Transverse colon (tissue), 4 donors: ENCODE results near the gene WFDC8. TPM values are rescaled to one million over a fixed set of nuclear protein-coding genes. Genes with fewer than 3 reads are reported as not detected.

Experiments used
- DNase-seq: peaks from one replicate; pipeline ENCODE4 v3.0.0-alpha.2; 2019
- H3K27ac ChIP-seq, 4 donors: fragments of 200-600 bp; sonication (generic); 2 replicates each; pipeline ENCODE4 v1.5.1; 2016 to 2018; ENCODE audit warnings: inconsistent platforms in 4 of 4
- H3K27me3 ChIP-seq: fragments of 200-600 bp; sonication (generic); 2 replicates; pipeline ENCODE4 v1.5.1; 2017; ENCODE audit warnings: inconsistent platforms
- H3K36me3 ChIP-seq, 4 donors: fragments of 200-600 bp; sonication (generic); 2 replicates each; pipeline ENCODE4 v1.5.1; 2017 to 2019; ENCODE audit warnings: inconsistent platforms in 4 of 4
- H3K4me1 ChIP-seq, 4 donors: fragments of 200-600 bp; sonication (generic); 2 replicates each; pipeline ENCODE4 v1.5.1; 2017 to 2020; ENCODE audit warnings: inconsistent platforms in 4 of 4
- H3K4me3 ChIP-seq, 4 donors: fragments of 200-600 bp; sonication (generic); 1 replicate in 1 of 4; 2 replicates in 3 of 4; pipeline versions ENCODE4 v1.5.1 to v1.6.1; 2017 to 2019; ENCODE audit warnings: inconsistent platforms in 4 of 4
- H3K9me3 ChIP-seq, 2 donors: fragments of 200-600 bp; sonication (generic); 2 replicates each; pipeline ENCODE4 v1.5.1; 2017 to 2019; ENCODE audit warnings: inconsistent platforms in 2 of 2
- EP300 ChIP-seq: sonication (generic); formaldehyde crosslinking; IDR thresholded peaks from one replicate; pipeline ENCODE4 v1.6.1; 2017; ENCODE audit warnings: antibody characterized with exemption, low read depth
- POLR2A ChIP-seq: fragments of 450-650 bp; IDR thresholded peaks from one replicate; pipeline ENCODE4 v1.6.1; 2016; ENCODE audit warnings: antibody characterized with exemption, mild to moderate bottlenecking, moderate library complexity
- POLR2AphosphoS5 ChIP-seq, 3 donors: sonication (generic); formaldehyde crosslinking; IDR thresholded peaks; one replicate each; pipeline ENCODE4 v1.6.1; 2016; ENCODE audit warnings: antibody characterized with exemption in 3 of 3
- WGBS, 2 donors: methylation state at CpG; one replicate each; pipeline ENCODE4 v1.1.5; 2018; ENCODE audit warnings: low coverage in 1 of 2; 5-methylcytosine and 5-hydroxymethylcytosine counted together
- in situ Hi-C, 4 donors: fragments of 200-750 bp; cut with MboI; loops; one replicate each; pipeline versions ENCODE4 v1.15.0 to v1.15.1; 2017; ENCODE audit warnings: low sequenced_read_pairs in 3 of 4, low pct_ligation_motif_present in 1 of 4, low pct_unique_long_range_greater_than_20kb in 1 of 4
- intact Hi-C: fragments of 100-400 bp; cut with DNase I; formaldehyde crosslinking; loops from one replicate; pipeline ENCODE4 v1.15.1; 2023; ENCODE audit warnings: low total_unique reads
- total RNA-seq, 4 donors: library from RNA; depleted of rRNA; stranded (reverse); fragments of >200 nt; gene quantifications; one replicate each; pipeline ENCODE4 v1.1.0, GENCODE V29; 2016
- TF ChIP-seq, protein P1 (sequence below), 5 experiments: fragments of 200-600 bp in 3 of 5; fragments of 450-650 bp in 2 of 5; sonication (generic) in 3 of 5; IDR thresholded peaks; 1 replicate in 2 of 5; 2 replicates in 3 of 5; pipeline ENCODE4 v1.5.1; 2016 to 2017; ENCODE audit warnings: antibody characterized with exemption in 5 of 5, inconsistent platforms in 3 of 5, mild to moderate bottlenecking in 2 of 5, moderate library complexity in 1 of 5

Gene WFDC8
- total RNA-seq, result not detected

DNA sequence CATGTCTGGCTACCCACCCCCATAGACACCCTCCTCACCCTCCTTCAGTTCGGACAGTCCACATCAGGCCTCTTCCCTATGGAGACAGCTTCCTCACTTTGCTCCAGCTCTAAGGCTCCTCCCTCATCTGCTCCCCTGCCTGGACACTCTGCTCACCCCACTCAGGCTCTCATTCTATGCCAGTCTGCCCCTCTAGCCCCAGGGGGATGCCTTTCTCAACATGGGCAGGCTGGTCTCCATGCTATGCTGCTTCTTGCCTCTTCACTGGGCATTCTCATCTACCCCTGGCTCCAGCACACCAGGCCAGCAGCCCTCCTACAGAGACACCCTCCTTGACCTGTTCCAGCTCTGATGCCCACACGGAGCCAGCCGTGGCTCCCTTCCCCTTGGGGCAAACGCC, at the start of gene WFDC8:
Gene WFDC8 (minus strand): TSS at position 101 of the 400 bp plus-strand sequence. CDS start 37 bp downstream, at position 64.
- Histone ChIP-seq H3K27me3 (no peaks in the 10 kb centered on the region), H3K4me1 (no peaks in the 10 kb centered on the region), H3K27ac (no peak within 1 kb of the TSS), H3K4me3 (no peak within 1 kb of the TSS), H3K9me3 (no peaks in the 10 kb centered on the region), H3K36me3 (no peaks in the 10 kb centered on the region)
- DNase-seq, result no peak
- intact Hi-C loops (no loop called here), in situ Hi-C loops (loop anchor here in 1 of 4 donors (25.0 kb wide), 1 partner anchor 183 kb away; no protein-coding TSS in a partner anchor)
- WGBS, 2 donors, result 56 to 67% methylated on average over 4 of the region's 4 CpGs
- no peak for TF ChIP-seq POLR2AphosphoS5 (IDR thresholded peaks at IDR 0.05)
- TF ChIP-seq, protein P1, sequence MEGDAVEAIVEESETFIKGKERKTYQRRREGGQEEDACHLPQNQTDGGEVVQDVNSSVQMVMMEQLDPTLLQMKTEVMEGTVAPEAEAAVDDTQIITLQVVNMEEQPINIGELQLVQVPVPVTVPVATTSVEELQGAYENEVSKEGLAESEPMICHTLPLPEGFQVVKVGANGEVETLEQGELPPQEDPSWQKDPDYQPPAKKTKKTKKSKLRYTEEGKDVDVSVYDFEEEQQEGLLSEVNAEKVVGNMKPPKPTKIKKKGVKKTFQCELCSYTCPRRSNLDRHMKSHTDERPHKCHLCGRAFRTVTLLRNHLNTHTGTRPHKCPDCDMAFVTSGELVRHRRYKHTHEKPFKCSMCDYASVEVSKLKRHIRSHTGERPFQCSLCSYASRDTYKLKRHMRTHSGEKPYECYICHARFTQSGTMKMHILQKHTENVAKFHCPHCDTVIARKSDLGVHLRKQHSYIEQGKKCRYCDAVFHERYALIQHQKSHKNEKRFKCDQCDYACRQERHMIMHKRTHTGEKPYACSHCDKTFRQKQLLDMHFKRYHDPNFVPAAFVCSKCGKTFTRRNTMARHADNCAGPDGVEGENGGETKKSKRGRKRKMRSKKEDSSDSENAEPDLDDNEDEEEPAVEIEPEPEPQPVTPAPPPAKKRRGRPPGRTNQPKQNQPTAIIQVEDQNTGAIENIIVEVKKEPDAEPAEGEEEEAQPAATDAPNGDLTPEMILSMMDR (IDR thresholded peaks at IDR 0.05), result no peak
- TF ChIP-seq EP300, result no peak
- no peak for TF ChIP-seq POLR2A

DNA sequence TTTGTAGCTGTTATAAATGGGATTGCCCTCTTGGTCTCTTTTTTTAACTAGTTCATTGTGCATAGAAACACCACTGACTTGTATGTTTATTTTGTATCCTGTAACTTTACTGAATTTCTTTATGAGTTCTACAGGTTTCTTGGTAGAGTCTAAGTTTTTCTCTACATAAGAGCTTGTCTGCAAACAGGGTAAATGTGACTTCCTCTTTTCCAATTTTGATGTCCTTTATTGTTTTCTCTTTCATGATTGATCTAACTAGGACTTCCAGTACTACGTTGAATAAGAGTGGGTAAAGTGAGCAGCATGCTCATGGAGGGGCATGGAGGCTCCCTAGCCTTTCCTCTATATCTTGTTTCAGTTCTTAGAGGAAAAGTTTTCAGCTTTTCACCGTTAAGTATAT, 47.5 kb upstream of the WFDC8 start:
- H3K9me3 ChIP-seq, result no peaks in the 10 kb centered on the region
- no peaks in the 10 kb centered on the region for H3K27me3 ChIP-seq
- H3K27ac ChIP-seq, result no peak overlapping the region
- no peak for DNase-seq
- intact Hi-C loops, result no loop called here
- no peaks in the 10 kb centered on the region for H3K36me3 ChIP-seq
- peaks cover 0 to 13% (median 4%) of the 10 kb centered on the region in 4 donors for H3K4me1 ChIP-seq
- in situ Hi-C loops, result no loop called here
- no peak overlapping the region for H3K4me3 ChIP-seq
- TF ChIP-seq EP300, result no peak
- TF ChIP-seq, protein P1 (IDR thresholded peaks at IDR 0.05), result no peak
- no peak for TF ChIP-seq POLR2A
- TF ChIP-seq POLR2AphosphoS5 (IDR thresholded peaks at IDR 0.05), result no peak
- 72 to 77% methylated on average over 2 of the region's 2 CpGs for WGBS, 2 donors

DNA sequence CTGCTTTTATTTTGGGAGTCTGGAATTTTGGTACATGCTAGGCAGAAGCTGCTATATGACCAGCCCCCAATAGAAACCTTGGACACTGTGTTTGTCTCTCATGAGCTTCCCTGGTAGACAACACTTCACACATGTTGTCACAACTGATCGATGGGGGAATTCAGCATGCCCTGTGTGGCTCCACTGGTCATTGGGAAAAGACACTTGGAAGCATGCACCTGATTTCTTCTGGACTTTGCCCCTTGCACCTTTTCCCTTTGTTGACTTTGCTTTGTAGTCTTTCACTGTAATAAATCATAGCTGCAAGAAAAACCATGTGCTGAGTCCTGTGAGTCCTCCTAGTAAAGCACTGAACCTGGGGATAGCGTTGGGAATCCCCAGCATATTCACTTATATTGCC, 42.5 kb upstream of the WFDC8 start:
- 49 to 52% methylated on average over 2 of the region's 2 CpGs for WGBS, 2 donors
- Histone ChIP-seq H3K4me3 (no peak overlapping the region), H3K36me3 (no peaks in the 10 kb centered on the region), H3K9me3 (no peaks in the 10 kb centered on the region), H3K4me1 (peaks cover 0 to 15% (median 6%) of the 10 kb centered on the region in 4 donors), H3K27ac (peak overlapping the region in 1 of 4 donors; percentile 23), H3K27me3 (no peaks in the 10 kb centered on the region)
- peak; percentile 36 for DNase-seq
- peak in 1 of 3 donors; percentile 28 for TF ChIP-seq POLR2AphosphoS5 (IDR thresholded peaks at IDR 0.05)
- TF ChIP-seq, protein P1 (IDR thresholded peaks at IDR 0.05), result no peak
- in situ Hi-C loops (no loop called here), intact Hi-C loops (no loop called here)

DNA sequence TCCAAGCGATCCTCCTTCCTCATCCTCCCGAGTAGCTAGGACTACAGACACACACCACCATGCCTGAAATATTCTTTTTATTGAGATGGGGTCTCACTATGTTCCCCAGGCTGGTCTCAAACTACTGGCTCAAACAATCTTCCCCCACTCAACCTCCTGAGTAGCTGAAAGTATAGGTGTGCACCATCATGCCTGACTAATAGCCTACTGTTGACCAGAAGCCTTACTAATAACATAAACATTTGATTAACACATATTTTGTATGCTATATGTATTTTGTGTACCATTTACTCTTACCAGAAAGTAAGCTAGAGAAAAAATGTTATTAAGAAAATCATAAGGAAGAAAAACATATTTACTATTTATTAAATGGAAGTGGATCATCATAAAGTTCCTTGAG, 38.5 kb upstream of the WFDC8 start:
- Histone ChIP-seq H3K4me1 (peaks cover 0 to 25% (median 6%) of the 10 kb centered on the region in 4 donors), H3K27me3 (no peaks in the 10 kb centered on the region), H3K9me3 (no peaks in the 10 kb centered on the region), H3K27ac (no peak overlapping the region), H3K36me3 (no peaks in the 10 kb centered on the region), H3K4me3 (no peak overlapping the region)
- 90 to 100% methylated on average over 2 of the region's 2 CpGs for WGBS, 2 donors
- TF ChIP-seq, protein P1 (IDR thresholded peaks at IDR 0.05), result no peak
- TF ChIP-seq EP300 (no peak), POLR2A (no peak), POLR2AphosphoS5 (IDR thresholded peaks at IDR 0.05) (no peak)
- no peak for DNase-seq
- intact Hi-C loops, result no loop called here
- in situ Hi-C loops, result no loop called here
